Adrenal gland (tissue), 12 donors: ENCODE measurements around the gene PTGFRN. TPM values are rescaled to one million over a fixed set of nuclear protein-coding genes. Genes with fewer than 3 reads are reported as not detected.

Experiments
- DNase-seq, 7 donors: peaks; one replicate each; pipeline ENCODE4 v3.0.0-alpha.2; 2019 to 2020
- H3K27ac ChIP-seq, 5 donors: fragments of 200-600 bp; sonication (generic) in 4 of 5; 1 replicate in 3 of 5; 2 replicates in 2 of 5; pipeline versions ENCODE4 v1.5.1 to v1.8.0; 2016 to 2020; ENCODE audit warnings: mild to moderate bottlenecking in 1 of 5
- H3K27me3 ChIP-seq: fragments of 200-600 bp; 2 replicates; pipeline ENCODE4 v1.8.0; 2021
- H3K36me3 ChIP-seq, 2 donors: fragments of 200-600 bp; replicated peaks in 1 of 2; 1 replicate in 1 of 2; 2 replicates in 1 of 2; pipeline versions ENCODE4 v1.5.1 to v1.8.0; 2018 to 2022
- H3K4me1 ChIP-seq, 2 donors: fragments of 200-600 bp; replicated peaks in 1 of 2; 1 replicate in 1 of 2; 2 replicates in 1 of 2; pipeline versions ENCODE4 v1.5.1 to v1.8.0; 2018 to 2021
- H3K4me3 ChIP-seq, 4 donors: fragments of 200-600 bp; sonication (generic) in 3 of 4; one replicate each; pipeline ENCODE4 v1.5.1; 2016 to 2018
- H3K9me3 ChIP-seq, 3 donors: fragments of 200-600 bp; sonication (generic) in 1 of 3; replicated peaks in 1 of 3; 1 replicate in 2 of 3; 2 replicates in 1 of 3; pipeline versions ENCODE4 v1.5.1 to v1.8.0; 2016 to 2021
- POLR2A ChIP-seq, 2 donors: fragments of 450-650 bp; IDR thresholded peaks; one replicate each; pipeline ENCODE4 v1.6.1; 2017; ENCODE audit warnings: antibody characterized with exemption in 2 of 2, mild to moderate bottlenecking in 2 of 2, moderate library complexity in 1 of 2
- WGBS, 4 donors: extraction: QIAGEN DNeasy Blood & Tissue Kit in 2 of 4; methylation state at CpG; one replicate each; pipeline versions ENCODE4 v1.1.5 to v1.1.7; 2013 to 2017; 5-methylcytosine and 5-hydroxymethylcytosine counted together
- intact Hi-C, 2 donors: fragments of 100-400 bp; cut with DNase I; formaldehyde crosslinking; loops; one replicate each; pipeline versions ENCODE4 v1.14.1 to v1.15.0; 2022 to 2023
- polyA plus RNA-seq, 3 donors: library from polyadenylated mRNA; stranded (reverse); fragments of 200-250 nt in 2 of 3; fragments of 350-450 nt in 1 of 3; fragmentation: Illumina TruSeq in 1 of 3; extraction: RNeasy Lipid Tissue Mini Kit (QIAGEN cat#74804) in 1 of 3; gene quantifications; one replicate each; pipeline ENCODE4 v1.2.3, GENCODE V29; 2013 to 2014
- total RNA-seq, 9 donors: library from RNA; depleted of rRNA in 4 of 9; stranded (reverse); fragments of >200 nt in 4 of 9; fragments of 120-200 nt in 1 of 9; fragmentation: NEBNext Ultra II Directional in 1 of 9; extraction: Animal tissue kit (Norgen Biotek cat#: 25700) in 1 of 9; gene quantifications; one replicate each; pipeline versions ENCODE4 v1.1.0 to v1.2.4, GENCODE V29; 2013 to 2023
- TF ChIP-seq, protein P1 (sequence below), 6 experiments: fragments of 450-650 bp in 4 of 6; fragments of 200-600 bp in 2 of 6; sonication (generic) in 1 of 6; IDR thresholded peaks; 1 replicate in 5 of 6; 2 replicates in 1 of 6; pipeline versions ENCODE4 v1.5.1 to v1.8.0; 2016 to 2021; ENCODE audit warnings: antibody characterized with exemption in 6 of 6, mild to moderate bottlenecking in 2 of 6, moderate library complexity in 1 of 6
- donor health status: healthy with polysubstance abuse.
- donor health status: Bipolar disorder and iron deficiency.
- donor health status: DM: yes; HTN: yes; CAD: no.
- donor health status: DM: no; HTN: no; CAD: no.
- donor health status: DM: no; HTN: no; CAD: no.
- donor health status: DM: yes; HTN: yes; CAD: no.

Gene PTGFRN
- total and polyA plus RNA-seq, 12 donors: 63.3 to 173 (median 67.4) TPM

DNA sequence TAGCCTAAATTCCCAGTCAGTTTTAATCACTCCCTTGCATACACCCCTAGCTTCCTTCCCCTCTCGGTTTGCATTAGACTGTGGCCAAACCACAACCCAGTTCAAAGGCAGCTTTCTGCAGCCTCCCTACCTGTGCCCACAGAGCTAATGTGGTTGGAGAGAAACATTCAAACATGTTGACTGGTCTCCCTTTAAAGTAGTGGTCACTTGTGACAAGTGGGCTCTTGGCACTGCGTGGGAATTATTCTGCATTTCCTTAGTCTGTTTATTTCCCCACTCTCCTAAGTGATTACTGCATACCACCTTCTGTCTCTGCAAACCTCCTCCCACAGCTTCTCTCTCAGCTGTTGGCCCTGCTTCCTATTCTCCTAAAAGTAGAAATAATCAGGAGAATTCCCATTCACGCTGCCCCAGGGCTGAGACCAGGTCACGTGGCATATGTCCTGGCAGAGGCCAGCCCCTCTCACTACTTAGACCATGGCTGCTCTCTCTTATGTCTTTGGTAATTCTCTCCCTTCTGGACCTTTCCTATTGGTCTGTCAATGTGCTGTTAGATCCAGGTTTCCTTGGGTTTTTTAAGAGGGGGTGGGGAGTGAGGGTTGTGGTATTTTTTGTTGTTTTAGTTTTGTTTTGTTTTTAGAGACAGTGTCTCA is 53.4 kb downstream of the PTGFRN start:
- 68 to 86% (median 80%) methylated on average over 4 of the region's 4 CpGs for WGBS, 4 donors
- H3K4me1 ChIP-seq: peaks cover 5 to 10% of the 10 kb centered on the region in 2 donors
- H3K27me3 ChIP-seq: no peaks in the 10 kb centered on the region
- no peak overlapping the region for H3K4me3 ChIP-seq
- intact Hi-C loops: no loop called here
- H3K27ac ChIP-seq: no peak overlapping the region
- H3K9me3 ChIP-seq: no peaks in the 10 kb centered on the region
- DNase-seq: no peak
- H3K36me3 ChIP-seq: peaks cover 0 to 27% of the 10 kb centered on the region in 2 donors
- no peak for TF ChIP-seq POLR2A (IDR thresholded peaks at IDR 0.05)
- TF ChIP-seq, protein P1, sequence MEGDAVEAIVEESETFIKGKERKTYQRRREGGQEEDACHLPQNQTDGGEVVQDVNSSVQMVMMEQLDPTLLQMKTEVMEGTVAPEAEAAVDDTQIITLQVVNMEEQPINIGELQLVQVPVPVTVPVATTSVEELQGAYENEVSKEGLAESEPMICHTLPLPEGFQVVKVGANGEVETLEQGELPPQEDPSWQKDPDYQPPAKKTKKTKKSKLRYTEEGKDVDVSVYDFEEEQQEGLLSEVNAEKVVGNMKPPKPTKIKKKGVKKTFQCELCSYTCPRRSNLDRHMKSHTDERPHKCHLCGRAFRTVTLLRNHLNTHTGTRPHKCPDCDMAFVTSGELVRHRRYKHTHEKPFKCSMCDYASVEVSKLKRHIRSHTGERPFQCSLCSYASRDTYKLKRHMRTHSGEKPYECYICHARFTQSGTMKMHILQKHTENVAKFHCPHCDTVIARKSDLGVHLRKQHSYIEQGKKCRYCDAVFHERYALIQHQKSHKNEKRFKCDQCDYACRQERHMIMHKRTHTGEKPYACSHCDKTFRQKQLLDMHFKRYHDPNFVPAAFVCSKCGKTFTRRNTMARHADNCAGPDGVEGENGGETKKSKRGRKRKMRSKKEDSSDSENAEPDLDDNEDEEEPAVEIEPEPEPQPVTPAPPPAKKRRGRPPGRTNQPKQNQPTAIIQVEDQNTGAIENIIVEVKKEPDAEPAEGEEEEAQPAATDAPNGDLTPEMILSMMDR (IDR thresholded peaks at IDR 0.05): no peak

GRCh38 chr1:116966791-116967190 is 57.1 kb downstream of the PTGFRN start:
- TF ChIP-seq, protein P1 (IDR thresholded peaks at IDR 0.05): no peak
- TF ChIP-seq POLR2A (IDR thresholded peaks at IDR 0.05): no peak
- H3K4me1 ChIP-seq: peaks cover 0 to under 1% of the 10 kb centered on the region in 2 donors
- no peak for DNase-seq
- H3K36me3 ChIP-seq: peaks cover 0 to 22% of the 10 kb centered on the region in 2 donors
- no peaks in the 10 kb centered on the region for H3K27me3 ChIP-seq
- no peaks in the 10 kb centered on the region for H3K9me3 ChIP-seq
- H3K4me3 ChIP-seq: no peak overlapping the region
- intact Hi-C loops: no loop called here
- WGBS, 4 donors: 94 to 97% (median 96%) methylated on average over 11 of the region's 11 CpGs
- no peak overlapping the region for H3K27ac ChIP-seq

GRCh38 chr1:116968724-116969123 is 59.0 kb downstream of the PTGFRN start:
- Histone ChIP-seq H3K36me3 (peaks cover 0 to 22% of the 10 kb centered on the region in 2 donors), H3K27ac (no peak overlapping the region), H3K9me3 (no peaks in the 10 kb centered on the region), H3K4me1 (peaks cover 6 to 12% of the 10 kb centered on the region in 2 donors), H3K4me3 (no peak overlapping the region), H3K27me3 (no peaks in the 10 kb centered on the region)
- WGBS, 4 donors: 83 to 95% (median 85%) methylated on average over 3 of the region's 3 CpGs
- no peak for DNase-seq
- intact Hi-C loops: no loop called here
- TF ChIP-seq, protein P1 (IDR thresholded peaks at IDR 0.05): no peak
- no peak for TF ChIP-seq POLR2A (IDR thresholded peaks at IDR 0.05)

DNA sequence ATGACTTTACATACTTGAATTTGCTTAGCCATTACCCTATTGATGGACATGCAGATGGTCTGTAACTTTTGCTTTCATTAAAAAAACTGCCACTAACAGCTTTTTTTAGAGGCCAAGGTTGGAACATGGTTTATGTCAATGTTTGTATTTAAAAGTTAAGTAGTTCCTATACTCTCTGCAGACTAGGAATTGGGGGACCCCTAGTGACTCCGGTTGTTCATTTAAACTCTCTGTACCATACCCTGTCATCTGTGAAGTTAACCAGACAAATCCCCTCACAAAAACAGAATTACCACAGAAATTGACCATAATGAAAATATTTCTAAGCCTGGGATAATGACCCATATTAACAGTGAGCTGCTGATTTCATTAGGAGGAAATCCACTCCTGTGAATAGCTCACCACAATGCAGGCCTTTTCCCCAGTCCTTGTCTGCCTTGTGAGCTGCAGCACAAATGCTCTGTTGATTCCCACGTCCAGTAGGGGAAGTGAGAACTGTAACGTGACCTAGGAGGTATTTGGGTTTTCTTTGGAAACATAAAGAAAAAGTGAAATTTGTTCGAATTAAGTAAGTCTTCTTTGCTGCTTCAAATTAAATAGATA is 61.6 kb downstream of the PTGFRN start:
- TF ChIP-seq, protein P1 (IDR thresholded peaks at IDR 0.05): no peak
- no peak for TF ChIP-seq POLR2A (IDR thresholded peaks at IDR 0.05)

More for the DNA sequence above, 61.6 kb downstream of the PTGFRN start:
- no peak for DNase-seq
- H3K27ac ChIP-seq: no peak overlapping the region
- H3K36me3 ChIP-seq: peaks cover 0 to 8% of the 10 kb centered on the region in 2 donors
- WGBS, 4 donors: 72 to 82% (median 78%) methylated on average over 4 of the region's 4 CpGs
- intact Hi-C loops: no loop called here
- no peaks in the 10 kb centered on the region for H3K27me3 ChIP-seq
- H3K9me3 ChIP-seq: no peaks in the 10 kb centered on the region
- peaks cover 6 to 12% of the 10 kb centered on the region in 2 donors for H3K4me1 ChIP-seq
- no peak overlapping the region for H3K4me3 ChIP-seq
